ENCODE data around the gene GFRA1.

Gene GFRA1

GRCh38 chr10:116118847-116119246, 154.2 kb downstream of the GFRA1 start:
- H3K4me3 ChIP-seq (ENCODE audit: low read depth, low read length) = no peak overlapping the region
- DNase-seq (ENCODE audit: low read depth) = no peak
- TF ChIP-seq CTCF (conservative IDR thresholded peaks at IDR 0.05; ENCODE audit: low read depth, low read length) = no peak

- TF ChIP-seq CTCF (conservative IDR thresholded peaks at IDR 0.05; ENCODE audit: low read depth, low read length) = no peak
- no peak overlapping the region for H3K4me3 ChIP-seq (ENCODE audit: low read depth, low read length)
- no peak for DNase-seq (ENCODE audit: low read depth)
Observed at GRCh38 chr10:116115797-116116196, 157.2 kb downstream of the GFRA1 start.

- H3K4me3 ChIP-seq (ENCODE audit: low read depth, low read length) = no peak overlapping the region
- no peak for TF ChIP-seq CTCF (conservative IDR thresholded peaks at IDR 0.05; ENCODE audit: low read depth, low read length)
- DNase-seq (ENCODE audit: low read depth) = no peak
Observed at GRCh38 chr10:116115036-116115641, 157.9 kb downstream of the GFRA1 start.

GRCh38 chr10:116113721-116114501, 159.1 kb downstream of the GFRA1 start:
- no peak for TF ChIP-seq CTCF (conservative IDR thresholded peaks at IDR 0.05; ENCODE audit: low read depth, low read length)
- no peak for DNase-seq (ENCODE audit: low read depth)

GRCh38 chr10:116112232-116113231, 160.5 kb downstream of the GFRA1 start:
- no peak overlapping the region for H3K4me3 ChIP-seq (ENCODE audit: low read depth, low read length)
- no peak for TF ChIP-seq CTCF (conservative IDR thresholded peaks at IDR 0.05; ENCODE audit: low read depth, low read length)
- no peak for DNase-seq (ENCODE audit: low read depth)

More at GRCh38 chr10:116113721-116114501, 159.1 kb downstream of the GFRA1 start:
- no peak overlapping the region for H3K4me3 ChIP-seq (ENCODE audit: low read depth, low read length)

GRCh38 chr10:116111483-116112095, 161.4 kb downstream of the GFRA1 start:
- TF ChIP-seq CTCF (conservative IDR thresholded peaks at IDR 0.05; ENCODE audit: low read depth, low read length) = no peak
- H3K4me3 ChIP-seq (ENCODE audit: low read depth, low read length) = no peak overlapping the region
- DNase-seq (ENCODE audit: low read depth) = no peak
